HepG2 (cell line): ENCODE measurements around the gene MSI2. TPM values are rescaled to one million over a fixed set of nuclear protein-coding genes. Genes with fewer than 3 reads are reported as not detected.

Experiments used
- ATAC-seq: fragments of 200-7000 bp; cut with Tn5 transposase; 3 replicates; pipeline ENCODE4 v1.9.1; 2020; ENCODE audit warnings: mild to moderate bottlenecking, moderate library complexity
- BruUV-seq: library from RNA; stranded (reverse); fragments of 400-500 nt; replicated peaks from 2 replicates; lab custom pipeline; 2021; lab: Mats Ljungman, UMichigan
- CTCF ChIA-PET: fragments of 300-600 bp; formaldehyde crosslinking; extraction: SDS; loops from one replicate; lab custom pipeline; 2021; ENCODE audit warnings: low total read pairs, inconsistent platforms, low intra/inter-chr PET ratio; lab: Yijun Ruan, JAX
- POLR2A ChIA-PET: fragments of 350-600 bp; sonication (Branson Sonifier 250); formaldehyde crosslinking; loops from one replicate; lab custom pipeline; 2020; ENCODE audit warnings: antibody characterized with exemption, inconsistent platforms; lab: Yijun Ruan, JAX
- DNase-seq: peaks from one replicate; pipeline ENCODE4 v3.0.0-alpha.2; 2015; ENCODE audit warnings: low spot score
- FAIRE-seq: peaks from 3 replicates; lab custom pipeline; 2011; peaks lifted over from hg19 to GRCh38; lab: Jason Lieb, UNC
- H2AFZ ChIP-seq: one replicate; pipeline ENCODE4 v1.6.1; 2011; ENCODE audit warnings: low read length, inconsistent platforms
- H3K27ac ChIP-seq: fragments of 300-600 bp; 3 replicates; pipeline ENCODE4 v1.8.0; 2011; ENCODE audit warnings: mixed run types, mild to moderate bottlenecking, mixed read lengths, low read length, inconsistent platforms; ENCODE audit not compliant: insufficient read depth; ENCODE audit errors: extremely low read length
- H3K27me3 ChIP-seq, 2 experiments: fragments of 200-600 bp in 1 of 2; 2 replicates in 1 of 2; 3 replicates in 1 of 2; pipeline versions ENCODE4 v1.6.0 to v1.8.0; 2011; ENCODE audit warnings: low read length in 2 of 2, mild to moderate bottlenecking in 2 of 2, moderate library complexity in 2 of 2, inconsistent platforms in 1 of 2; ENCODE audit not compliant: insufficient read depth in 2 of 2, control insufficient read depth in 1 of 2
- H3K36me3 ChIP-seq, 2 experiments: fragments of 200-600 bp in 1 of 2; replicated peaks in 1 of 2; 2 replicates in 1 of 2; 3 replicates in 1 of 2; pipeline versions ENCODE4 v1.5.1 to v1.8.0; 2011; ENCODE audit warnings: low read length in 2 of 2, inconsistent platforms in 1 of 2; ENCODE audit not compliant: insufficient read depth in 2 of 2, control insufficient read depth in 1 of 2
- H3K4me1 ChIP-seq: 2 replicates; pipeline ENCODE4 v1.5.1; 2012; ENCODE audit warnings: low read length, inconsistent platforms; ENCODE audit not compliant: insufficient read depth
- H3K4me2 ChIP-seq: 2 replicates; pipeline ENCODE4 v1.6.0; 2011; ENCODE audit warnings: low read depth, low read length, inconsistent platforms
- H3K4me3 ChIP-seq, 3 experiments: fragments of 200-600 bp in 1 of 3; sonication (generic), shearing (Covaris generic) in 1 of 3; replicated peaks in 1 of 3; 2 replicates each; pipeline ENCODE4 v1.5.1; 2011 to 2016; ENCODE audit warnings: low read length in 3 of 3, inconsistent platforms in 2 of 3, low read depth in 2 of 3, mild to moderate bottlenecking in 2 of 3, control low read depth in 1 of 3, mixed read lengths in 1 of 3; ENCODE audit not compliant: insufficient read depth in 1 of 3
- H3K79me2 ChIP-seq: one replicate; pipeline ENCODE4 v1.6.1; 2011; ENCODE audit warnings: low read length, inconsistent platforms; ENCODE audit not compliant: insufficient read depth
- H3K9ac ChIP-seq: 2 replicates; pipeline ENCODE4 v1.6.0; 2011; ENCODE audit warnings: mild to moderate bottlenecking, low read depth, low read length, inconsistent platforms; ENCODE audit not compliant: insufficient read depth
- H3K9me3 ChIP-seq: 2 replicates; pipeline ENCODE4 v1.5.1; 2012; ENCODE audit warnings: mild to moderate bottlenecking, low read length
- H4K20me1 ChIP-seq: 2 replicates; pipeline ENCODE4 v1.6.0; 2011; ENCODE audit warnings: inconsistent platforms, mild to moderate bottlenecking, low read length, moderate library complexity; ENCODE audit not compliant: insufficient read depth
- DBP ChIP-seq: sonication (generic); formaldehyde crosslinking; IDR thresholded peaks from 2 replicates; pipeline ENCODE4 v1.4.0; 2020; ENCODE audit warnings: missing genetic modification reagents; ENCODE audit errors: not compliant biosample characterization
- HOXD1 ChIP-seq: sonication (generic); formaldehyde crosslinking; IDR thresholded peaks from 2 replicates; pipeline ENCODE4 v1.5.0; 2020; ENCODE audit warnings: missing genetic modification reagents
- NONO ChIP-seq, 2 experiments: fragments of 450-650 bp in 1 of 2; sonication (generic) in 1 of 2; formaldehyde crosslinking in 1 of 2; IDR thresholded peaks in 1 of 2; conservative IDR thresholded peaks in 1 of 2; 2 replicates each; pipeline versions ENCODE4 v1.6.1 to v1.8.0; 2017 to 2022; ENCODE audit warnings: mild to moderate bottlenecking in 1 of 2, missing genetic modification reagents in 1 of 2, moderate library complexity in 1 of 2
- PLRG1 ChIP-seq: fragments of 450-650 bp; conservative IDR thresholded peaks from 2 replicates; pipeline ENCODE4 v1.6.1; 2016
- RBM22 ChIP-seq: fragments of 200-400 bp; formaldehyde crosslinking; optimal IDR thresholded peaks from 2 replicates; pipeline ENCODE3; 2017; ENCODE audit warnings: mild to moderate bottlenecking, low read length, moderate library complexity
- SKIL ChIP-seq: sonication (generic); formaldehyde crosslinking; IDR thresholded peaks from 2 replicates; pipeline ENCODE4 v1.8.0; 2022; ENCODE audit warnings: missing genetic modification reagents, mild to moderate bottlenecking, moderate library complexity, borderline replicate concordance
- ZNF367 ChIP-seq: sonication (generic); formaldehyde crosslinking; IDR thresholded peaks from 2 replicates; pipeline ENCODE4 v1.4.0; 2020; ENCODE audit warnings: missing genetic modification reagents, borderline replicate concordance
- ZNF383 ChIP-seq: sonication (generic); formaldehyde crosslinking; IDR thresholded peaks from 2 replicates; pipeline ENCODE4 v1.4.0; 2020; ENCODE audit warnings: missing genetic modification reagents, mild to moderate bottlenecking, borderline replicate concordance
- ZNF550 ChIP-seq: sonication (generic); formaldehyde crosslinking; IDR thresholded peaks from 2 replicates; pipeline ENCODE4 v1.4.0; 2020; ENCODE audit warnings: mild to moderate bottlenecking, missing genetic modification reagents, borderline replicate concordance
- ZNF615 ChIP-seq: sonication (generic); formaldehyde crosslinking; IDR thresholded peaks from 2 replicates; pipeline ENCODE4 v1.5.0; 2020; ENCODE audit warnings: mild to moderate bottlenecking, missing genetic modification reagents, borderline replicate concordance
- ZSCAN5A ChIP-seq: sonication (generic); formaldehyde crosslinking; IDR thresholded peaks from 2 replicates; pipeline ENCODE4 v1.8.0; 2022; ENCODE audit warnings: mild to moderate bottlenecking, missing genetic modification reagents, borderline replicate concordance
- WGBS: methylation state at CpG from one replicate; pipeline ENCODE4 v1.1.6; 2017; ENCODE audit warnings: low lambda C conversion rate; 5-methylcytosine and 5-hydroxymethylcytosine counted together
- in situ Hi-C: cut with HindIII; loops from 2 replicates; pipeline ENCODE4 v1.10.0; 2017; ENCODE audit warnings: low pct_unique_long_range_greater_than_20kb; ENCODE audit not compliant: extremely low pct_ligation_motif_present
- intact Hi-C: fragments of 100-400 bp; cut with micrococcal nuclease; formaldehyde crosslinking; loops from one replicate; pipeline ENCODE4 v1.10.0; 2022; ENCODE audit not compliant: unreplicated experiment
- polyA plus RNA-seq, 8 experiments: library from polyadenylated mRNA; depleted of rRNA in 3 of 8; stranded (reverse) in 7 of 8; unstranded in 1 of 8; fragments of >200 nt; fragmentation: Illumina TruSeq in 4 of 8; extraction: Trizol in 4 of 8; gene quantifications; 2 replicates each; pipeline versions ENCODE4 v1.2.1 to v1.2.3, GENCODE V29; 2011 to 2016; ENCODE audit warnings: low read depth in 4 of 8, missing spikeins in 1 of 8, mixed read lengths in 1 of 8; ENCODE audit not compliant: insufficient read depth in 1 of 8
- total RNA-seq, 5 experiments: library from RNA; depleted of rRNA; stranded (reverse); fragments of >200 nt; fragmentation: Illumina TruSeq; extraction: Trizol; gene quantifications; 2 replicates each; pipeline ENCODE4 v1.2.3, GENCODE V29; 2016; ENCODE audit warnings: low read depth in 1 of 5

MSI2 gene
- total and polyA plus RNA-seq, 2 of the 13 experiments (the other 11 are each of a cell fraction or from before 2014, with no cell fraction given) = 77.5 to 78.4 TPM

GRCh38 chr17:57627591-57627990 is 371.3 kb downstream of the MSI2 start (continued):
- no peak for TF ChIP-seq SKIL (CRISPR knock-in tag)
- no peak for TF ChIP-seq NONO (IDR thresholded peaks at IDR 0.05)
- TF ChIP-seq NONO (CRISPR knock-in tag; conservative IDR thresholded peaks at IDR 0.05) = no peak
- TF ChIP-seq HOXD1 = no peak
- no peak for TF ChIP-seq ZNF367 (CRISPR knock-in tag)
- TF ChIP-seq PLRG1 = no peak
- TF ChIP-seq ZNF615 = no peak
- no peak for TF ChIP-seq ZNF383 (CRISPR knock-in tag)
- no peak for TF ChIP-seq ZSCAN5A

GRCh38 chr17:57628421-57628820 is 372.1 kb downstream of the MSI2 start:
- H2AFZ ChIP-seq = no peak overlapping the region
- H3K79me2 ChIP-seq = no peaks in the 10 kb centered on the region
- no peak for FAIRE-seq
- no peaks in the 10 kb centered on the region for H3K27me3 ChIP-seq
- H4K20me1 ChIP-seq = no peaks in the 10 kb centered on the region; the same call in 1 of the 2 replicates
- ChIA-PET POLR2A (no interaction called here), CTCF (no interaction called here)
- H3K9me3 ChIP-seq = no peaks in the 10 kb centered on the region
- in situ Hi-C loops (no loop called here), intact Hi-C loops (no loop called here)
- ATAC-seq = no peak
- no peak overlapping the region for H3K9ac ChIP-seq
- no peak for DNase-seq
- H3K4me3 ChIP-seq = no peak overlapping the region
- WGBS = 95% methylated on average over 4 of the region's 9 CpGs
- BruUV-seq = no TSS peak
- H3K4me2 ChIP-seq = no peak overlapping the region
- H3K36me3 ChIP-seq = peaks cover 43 to 88% of the 10 kb centered on the region in 2 experiments
- H3K4me1 ChIP-seq = peaks cover 17% of the 10 kb centered on the region
- TF ChIP-seq RBM22 = peak; percentile 24
- TF ChIP-seq DBP (CRISPR knock-in tag) = no peak
- TF ChIP-seq ZNF550 = no peak
- no peak overlapping the region for H3K27ac ChIP-seq
